Measurements from ENCODE around the gene SYCP3. TPM values are rescaled to one million over a fixed set of nuclear protein-coding genes. Genes with fewer than 3 reads are reported as not detected.
A peak's percentile ranks its signal among the peaks of the same experiment; 100 is the strongest.

SYCP3 gene
- total and polyA plus RNA-seq, 8 donors, result 0.06 to 0.31 (median 0.25) TPM; not detected in 3

GRCh38 chr12:101707131-101707782 is 32.0 kb downstream of the SYCP3 start:
- ATAC-seq (peak in 2 of 4 donors; percentile 35 to 61), FAIRE-seq (no peak), DNase-seq (no peak)
- peaks cover 4 to 16% (median 13%) of the 10 kb centered on the region in 3 donors for H3K4me1 ChIP-seq
- no peaks in the 10 kb centered on the region for H3K27me3 ChIP-seq
- H3K4me3 ChIP-seq, result no peak overlapping the region
- intact Hi-C loops (cut with DNase I), result no loop called here
- no peaks in the 10 kb centered on the region for H3K9me3 ChIP-seq
- H3K27ac ChIP-seq, result no peak overlapping the region
- TF ChIP-seq, protein P1, sequence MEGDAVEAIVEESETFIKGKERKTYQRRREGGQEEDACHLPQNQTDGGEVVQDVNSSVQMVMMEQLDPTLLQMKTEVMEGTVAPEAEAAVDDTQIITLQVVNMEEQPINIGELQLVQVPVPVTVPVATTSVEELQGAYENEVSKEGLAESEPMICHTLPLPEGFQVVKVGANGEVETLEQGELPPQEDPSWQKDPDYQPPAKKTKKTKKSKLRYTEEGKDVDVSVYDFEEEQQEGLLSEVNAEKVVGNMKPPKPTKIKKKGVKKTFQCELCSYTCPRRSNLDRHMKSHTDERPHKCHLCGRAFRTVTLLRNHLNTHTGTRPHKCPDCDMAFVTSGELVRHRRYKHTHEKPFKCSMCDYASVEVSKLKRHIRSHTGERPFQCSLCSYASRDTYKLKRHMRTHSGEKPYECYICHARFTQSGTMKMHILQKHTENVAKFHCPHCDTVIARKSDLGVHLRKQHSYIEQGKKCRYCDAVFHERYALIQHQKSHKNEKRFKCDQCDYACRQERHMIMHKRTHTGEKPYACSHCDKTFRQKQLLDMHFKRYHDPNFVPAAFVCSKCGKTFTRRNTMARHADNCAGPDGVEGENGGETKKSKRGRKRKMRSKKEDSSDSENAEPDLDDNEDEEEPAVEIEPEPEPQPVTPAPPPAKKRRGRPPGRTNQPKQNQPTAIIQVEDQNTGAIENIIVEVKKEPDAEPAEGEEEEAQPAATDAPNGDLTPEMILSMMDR (IDR thresholded peaks at IDR 0.05), result no peak
- no peaks in the 10 kb centered on the region for H3K36me3 ChIP-seq

DNA sequence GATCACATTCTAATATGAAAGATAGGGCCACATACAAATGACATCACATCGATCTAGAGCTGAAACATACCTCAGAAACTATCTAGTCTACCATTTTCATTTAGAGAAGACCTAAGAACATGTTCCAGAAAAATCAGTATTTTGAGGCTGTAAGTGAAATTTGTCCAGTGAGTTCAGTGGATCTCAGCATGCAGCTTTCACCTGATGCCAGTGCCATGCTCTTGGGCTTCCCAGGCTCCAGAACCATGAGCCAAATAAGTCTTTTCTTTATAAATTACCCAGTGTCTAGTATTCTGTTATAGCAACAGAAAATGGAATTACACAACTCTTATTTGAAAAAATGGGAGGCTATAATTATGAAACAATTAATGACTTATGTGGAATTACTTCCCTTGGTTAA is 32.9 kb downstream of the SYCP3 start:
- no peaks in the 10 kb centered on the region for H3K36me3 ChIP-seq
- TF ChIP-seq, protein P1 (IDR thresholded peaks at IDR 0.05), result no peak
- FAIRE-seq, result no peak
- H3K4me1 ChIP-seq, result peaks cover 4 to 16% (median 13%) of the 10 kb centered on the region in 3 donors
- 99 to 100% methylated on average over 1 of the region's 1 CpG for WGBS, 2 donors
- DNase-seq, result no peak
- no peaks in the 10 kb centered on the region for H3K27me3 ChIP-seq
- no peaks in the 10 kb centered on the region for H3K9me3 ChIP-seq
- no peak for ATAC-seq
- H3K4me3 ChIP-seq, result no peak overlapping the region
- intact Hi-C loops (cut with DNase I), result no loop called here
- H3K27ac ChIP-seq, result no peak overlapping the region

GRCh38 chr12:101703487-101703886 is 35.8 kb downstream of the SYCP3 start:
- no peaks in the 10 kb centered on the region for H3K9me3 ChIP-seq
- 74 to 82% methylated on average over 3 of the region's 3 CpGs for WGBS, 2 donors
- FAIRE-seq (no peak), DNase-seq (no peak), ATAC-seq (no peak)
- H3K27me3 ChIP-seq, result no peaks in the 10 kb centered on the region
- H3K36me3 ChIP-seq, result no peaks in the 10 kb centered on the region
- intact Hi-C loops (cut with DNase I), result no loop called here
- no peak overlapping the region for H3K27ac ChIP-seq
- TF ChIP-seq, protein P1 (IDR thresholded peaks at IDR 0.05), result no peak
- peaks cover 7 to 27% (median 13%) of the 10 kb centered on the region in 3 donors for H3K4me1 ChIP-seq
- H3K4me3 ChIP-seq, result no peak overlapping the region

DNA sequence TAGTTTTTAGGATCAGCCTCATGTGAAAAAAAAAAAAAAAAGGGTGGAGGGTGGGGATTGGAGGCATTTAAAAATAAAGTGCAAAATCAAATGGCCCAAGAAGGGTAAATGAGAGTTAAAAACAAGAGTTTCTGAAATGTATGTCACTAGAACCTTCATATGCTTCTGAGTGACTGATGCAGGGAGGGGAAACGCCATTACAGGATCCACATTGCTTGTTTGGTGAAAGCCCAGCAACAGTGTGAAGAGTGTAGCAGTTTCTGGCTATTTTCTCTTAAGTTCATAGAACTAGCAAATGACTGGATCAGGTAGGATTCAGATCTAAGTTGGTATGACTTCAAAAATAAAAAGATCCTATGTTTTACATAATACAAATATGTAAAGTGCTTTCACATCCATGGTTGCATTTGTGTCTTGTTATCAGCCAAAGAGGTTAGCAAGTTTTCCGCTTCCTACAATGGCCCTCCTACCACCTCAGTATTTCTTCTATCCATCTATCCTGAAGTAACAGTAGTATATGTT is 38.9 kb downstream of the SYCP3 start:
- no peaks in the 10 kb centered on the region for H3K9me3 ChIP-seq
- 79 to 85% methylated on average over 2 of the region's 2 CpGs for WGBS, 2 donors
- no peaks in the 10 kb centered on the region for H3K36me3 ChIP-seq
- TF ChIP-seq, protein P1 (IDR thresholded peaks at IDR 0.05), result no peak
- ATAC-seq, result no peak
- no peak overlapping the region for H3K4me3 ChIP-seq
- peaks cover 9 to 25% (median 12%) of the 10 kb centered on the region in 3 donors for H3K4me1 ChIP-seq
- DNase-seq, result no peak
- FAIRE-seq, result no peak
- no peak overlapping the region for H3K27ac ChIP-seq
- intact Hi-C loops (cut with DNase I), result no loop called here
- H3K27me3 ChIP-seq, result no peaks in the 10 kb centered on the region

DNA sequence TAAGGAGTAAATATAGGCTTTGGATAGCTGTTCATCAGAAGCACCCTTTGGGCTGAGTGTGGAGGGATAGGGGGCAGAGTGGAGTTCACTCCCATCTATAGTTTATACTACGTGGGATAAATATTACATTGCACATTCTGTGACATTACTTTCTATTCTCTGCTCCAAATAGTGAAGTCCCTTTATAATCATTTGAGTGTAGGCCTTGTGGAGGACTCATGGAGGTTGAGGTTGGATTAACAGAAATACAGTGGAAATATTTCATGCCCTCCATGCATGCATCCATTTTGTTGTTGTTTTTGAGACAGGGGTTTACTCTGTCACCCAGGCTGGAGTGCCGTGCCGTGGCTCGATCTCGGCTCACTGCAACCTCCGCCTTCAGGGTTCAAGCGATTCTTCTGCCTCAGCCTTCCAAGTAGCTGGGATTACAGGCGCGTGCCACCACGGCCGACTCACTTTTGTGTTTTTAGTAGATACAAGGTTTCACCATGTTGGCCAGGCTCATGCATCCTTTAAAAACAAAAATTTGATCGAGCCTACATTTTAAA is 40.4 kb downstream of the SYCP3 start:
- TF ChIP-seq, protein P1 (IDR thresholded peaks at IDR 0.05), result no peak
- WGBS, 2 donors, result 70 to 75% methylated on average over 12 of the region's 12 CpGs
- Histone ChIP-seq H3K27me3 (no peaks in the 10 kb centered on the region), H3K36me3 (no peaks in the 10 kb centered on the region), H3K4me1 (peaks cover 9 to 25% (median 9%) of the 10 kb centered on the region in 3 donors), H3K4me3 (peak overlapping the region; percentile 84 to 94 (median 90)), H3K9me3 (no peaks in the 10 kb centered on the region), H3K27ac (peak overlapping the region; percentile 79 to 93 (median 86))
- intact Hi-C loops (cut with DNase I), result no loop called here
- DNase-seq, result no peak
- ATAC-seq, result peak in 2 of 4 donors; percentile 24 to 36
- FAIRE-seq, result no peak

All from pancreas (tissue), 10 donors.